HEK293 (cell line): ENCODE data around the gene CYP21A2.

Source experiments
- CTCF ChIA-PET: fragments of 350-600 bp; formaldehyde crosslinking; extraction: SDS; loops from one replicate; lab custom pipeline; 2021; ENCODE audit warnings: antibody characterized with exemption; lab: Yijun Ruan, JAX
- POLR2A ChIA-PET: fragments of 300-600 bp; formaldehyde crosslinking; extraction: SDS; loops from one replicate; lab custom pipeline; 2020; ENCODE audit warnings: antibody characterized with exemption, inconsistent platforms; lab: Yijun Ruan, JAX
- H3K27ac ChIP-seq: fragments of 200-500 bp; sonication (Bioruptor generic); 2 replicates; pipeline ENCODE4 v1.5.1; 2014; ENCODE audit warnings: low read depth, low read length, control low read depth, inconsistent platforms; ENCODE audit errors: extremely low read depth
- H3K36me3 ChIP-seq, 2 experiments: fragments of 200-500 bp in 1 of 2; sonication (Bioruptor generic) in 1 of 2; 1 replicate in 1 of 2; 2 replicates in 1 of 2; pipeline ENCODE4 v1.5.1; 2014 to 2017; ENCODE audit warnings: inconsistent platforms in 2 of 2, low read length in 2 of 2; ENCODE audit not compliant: control insufficient read depth in 2 of 2, insufficient read depth in 1 of 2
- H3K4me1 ChIP-seq: fragments of 200-500 bp; sonication (Bioruptor generic); 2 replicates; pipeline ENCODE4 v1.5.1; 2014; ENCODE audit warnings: mild to moderate bottlenecking, low read length, inconsistent platforms; ENCODE audit not compliant: control insufficient read depth, insufficient read depth
- H3K4me3 ChIP-seq: 2 replicates; pipeline ENCODE4 v1.5.1; 2011; ENCODE audit warnings: low read depth, mild to moderate bottlenecking, control low read depth, low read length, moderate library complexity
- H3K9me3 ChIP-seq: fragments of 200-500 bp; sonication (Bioruptor generic); 2 replicates; pipeline ENCODE4 v1.5.1; 2014; ENCODE audit warnings: low read depth, low read length, inconsistent platforms; ENCODE audit not compliant: control insufficient read depth, insufficient read depth
- EGR2 ChIP-seq: fragments of 450-650 bp; formaldehyde crosslinking; IDR thresholded peaks from 2 replicates; pipeline ENCODE4 v1.5.1; 2016; ENCODE audit warnings: low read depth, missing biosample characterization, missing genetic modification characterization
- GLIS1 ChIP-seq: fragments of 450-650 bp; formaldehyde crosslinking; IDR thresholded peaks from 2 replicates; pipeline ENCODE4 v1.5.1; 2016; ENCODE audit warnings: missing biosample characterization, missing genetic modification characterization
- SCRT2 ChIP-seq: fragments of 450-650 bp; formaldehyde crosslinking; IDR thresholded peaks from 2 replicates; pipeline ENCODE4 v1.5.1; 2016; ENCODE audit warnings: missing biosample characterization, missing genetic modification characterization
- SP7 ChIP-seq: fragments of 450-650 bp; formaldehyde crosslinking; IDR thresholded peaks from 2 replicates; pipeline ENCODE4 v1.5.1; 2016; ENCODE audit warnings: missing biosample characterization, missing genetic modification characterization
- ZFHX2 ChIP-seq: fragments of 450-650 bp; formaldehyde crosslinking; conservative IDR thresholded peaks from 2 replicates; pipeline ENCODE4 v1.5.1; 2016; ENCODE audit warnings: missing biosample characterization, missing genetic modification characterization
- ZFP69B ChIP-seq: fragments of 450-650 bp; formaldehyde crosslinking; IDR thresholded peaks from 2 replicates; pipeline ENCODE4 v1.5.1; 2016; ENCODE audit warnings: missing biosample characterization, missing genetic modification characterization
- ZNF394 ChIP-seq: fragments of 450-650 bp; formaldehyde crosslinking; IDR thresholded peaks from 2 replicates; pipeline ENCODE4 v1.5.1; 2016; ENCODE audit warnings: missing biosample characterization, missing genetic modification characterization, mild to moderate bottlenecking, moderate library complexity, borderline replicate concordance
- ZNF529 ChIP-seq: fragments of 450-650 bp; formaldehyde crosslinking; IDR thresholded peaks from 2 replicates; pipeline ENCODE4 v1.5.1; 2017; ENCODE audit warnings: missing genetic modification characterization, missing biosample characterization; ENCODE audit not compliant: insufficient replicate concordance
- ZNF629 ChIP-seq: fragments of 450-650 bp; formaldehyde crosslinking; IDR thresholded peaks from 2 replicates; pipeline ENCODE4 v1.5.1; 2017; ENCODE audit warnings: missing biosample characterization, missing genetic modification characterization
- TF ChIP-seq, protein P1 (sequence below): fragments of 450-650 bp; formaldehyde crosslinking; IDR thresholded peaks from 2 replicates; pipeline ENCODE4 v1.5.1; 2016; ENCODE audit warnings: missing biosample characterization, missing genetic modification characterization
- TF ChIP-seq, protein P2 (sequence below): fragments of 450-650 bp; formaldehyde crosslinking; IDR thresholded peaks from 2 replicates; pipeline ENCODE4 v1.5.1; 2016; ENCODE audit warnings: missing biosample characterization, missing genetic modification characterization
- TF ChIP-seq, protein P3 (sequence below): fragments of 450-650 bp; formaldehyde crosslinking; IDR thresholded peaks from 2 replicates; pipeline ENCODE4 v1.5.1; 2016; ENCODE audit warnings: missing biosample characterization, missing genetic modification characterization
- TF ChIP-seq, protein P4 (sequence below): fragments of 450-650 bp; formaldehyde crosslinking; IDR thresholded peaks from 2 replicates; pipeline ENCODE4 v1.5.1; 2017; ENCODE audit warnings: missing biosample characterization, missing genetic modification characterization

CYP21A2 gene

GRCh38 chr6:32076321-32076809 lies 38.1 kb downstream of the CYP21A2 start (continued):
- TF ChIP-seq, protein P1, sequence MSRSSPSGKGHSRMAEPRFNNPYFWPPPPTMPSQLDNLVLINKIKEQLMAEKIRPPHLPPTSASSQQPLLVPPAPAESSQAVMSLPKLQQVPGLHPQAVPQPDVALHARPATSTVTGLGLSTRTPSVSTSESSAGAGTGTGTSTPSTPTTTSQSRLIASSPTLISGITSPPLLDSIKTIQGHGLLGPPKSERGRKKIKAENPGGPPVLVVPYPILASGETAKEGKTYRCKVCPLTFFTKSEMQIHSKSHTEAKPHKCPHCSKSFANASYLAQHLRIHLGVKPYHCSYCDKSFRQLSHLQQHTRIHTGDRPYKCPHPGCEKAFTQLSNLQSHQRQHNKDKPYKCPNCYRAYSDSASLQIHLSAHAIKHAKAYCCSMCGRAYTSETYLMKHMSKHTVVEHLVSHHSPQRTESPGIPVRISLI (tag by site-specific recombination): peak; percentile 63; the same call in 1 of the 2 replicates
- TF ChIP-seq SP7 (tag by site-specific recombination) (peak; percentile 77; the same call in 1 of the 2 replicates), ZNF629 (peak; percentile 61), ZNF394 (tag by site-specific recombination) (0 out of 2 replicates have a peak, but pooled peaks have one; percentile 13), GLIS1 (peak; percentile 42; the same call in 1 of the 2 replicates)
- TF ChIP-seq, protein P2, sequence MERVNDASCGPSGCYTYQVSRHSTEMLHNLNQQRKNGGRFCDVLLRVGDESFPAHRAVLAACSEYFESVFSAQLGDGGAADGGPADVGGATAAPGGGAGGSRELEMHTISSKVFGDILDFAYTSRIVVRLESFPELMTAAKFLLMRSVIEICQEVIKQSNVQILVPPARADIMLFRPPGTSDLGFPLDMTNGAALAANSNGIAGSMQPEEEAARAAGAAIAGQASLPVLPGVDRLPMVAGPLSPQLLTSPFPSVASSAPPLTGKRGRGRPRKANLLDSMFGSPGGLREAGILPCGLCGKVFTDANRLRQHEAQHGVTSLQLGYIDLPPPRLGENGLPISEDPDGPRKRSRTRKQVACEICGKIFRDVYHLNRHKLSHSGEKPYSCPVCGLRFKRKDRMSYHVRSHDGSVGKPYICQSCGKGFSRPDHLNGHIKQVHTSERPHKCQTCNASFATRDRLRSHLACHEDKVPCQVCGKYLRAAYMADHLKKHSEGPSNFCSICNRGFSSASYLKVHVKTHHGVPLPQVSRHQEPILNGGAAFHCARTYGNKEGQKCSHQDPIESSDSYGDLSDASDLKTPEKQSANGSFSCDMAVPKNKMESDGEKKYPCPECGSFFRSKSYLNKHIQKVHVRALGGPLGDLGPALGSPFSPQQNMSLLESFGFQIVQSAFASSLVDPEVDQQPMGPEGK (tag by site-specific recombination): 0 out of 2 replicates have a peak, but pooled peaks have one; percentile 20
- TF ChIP-seq, protein P3, sequence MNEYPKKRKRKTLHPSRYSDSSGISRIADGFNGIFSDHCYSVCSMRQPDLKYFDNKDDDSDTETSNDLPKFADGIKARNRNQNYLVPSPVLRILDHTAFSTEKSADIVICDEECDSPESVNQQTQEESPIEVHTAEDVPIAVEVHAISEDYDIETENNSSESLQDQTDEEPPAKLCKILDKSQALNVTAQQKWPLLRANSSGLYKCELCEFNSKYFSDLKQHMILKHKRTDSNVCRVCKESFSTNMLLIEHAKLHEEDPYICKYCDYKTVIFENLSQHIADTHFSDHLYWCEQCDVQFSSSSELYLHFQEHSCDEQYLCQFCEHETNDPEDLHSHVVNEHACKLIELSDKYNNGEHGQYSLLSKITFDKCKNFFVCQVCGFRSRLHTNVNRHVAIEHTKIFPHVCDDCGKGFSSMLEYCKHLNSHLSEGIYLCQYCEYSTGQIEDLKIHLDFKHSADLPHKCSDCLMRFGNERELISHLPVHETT (tag by site-specific recombination): peak; percentile 39; the same call in 1 of the 2 replicates
- TF ChIP-seq, protein P4, sequence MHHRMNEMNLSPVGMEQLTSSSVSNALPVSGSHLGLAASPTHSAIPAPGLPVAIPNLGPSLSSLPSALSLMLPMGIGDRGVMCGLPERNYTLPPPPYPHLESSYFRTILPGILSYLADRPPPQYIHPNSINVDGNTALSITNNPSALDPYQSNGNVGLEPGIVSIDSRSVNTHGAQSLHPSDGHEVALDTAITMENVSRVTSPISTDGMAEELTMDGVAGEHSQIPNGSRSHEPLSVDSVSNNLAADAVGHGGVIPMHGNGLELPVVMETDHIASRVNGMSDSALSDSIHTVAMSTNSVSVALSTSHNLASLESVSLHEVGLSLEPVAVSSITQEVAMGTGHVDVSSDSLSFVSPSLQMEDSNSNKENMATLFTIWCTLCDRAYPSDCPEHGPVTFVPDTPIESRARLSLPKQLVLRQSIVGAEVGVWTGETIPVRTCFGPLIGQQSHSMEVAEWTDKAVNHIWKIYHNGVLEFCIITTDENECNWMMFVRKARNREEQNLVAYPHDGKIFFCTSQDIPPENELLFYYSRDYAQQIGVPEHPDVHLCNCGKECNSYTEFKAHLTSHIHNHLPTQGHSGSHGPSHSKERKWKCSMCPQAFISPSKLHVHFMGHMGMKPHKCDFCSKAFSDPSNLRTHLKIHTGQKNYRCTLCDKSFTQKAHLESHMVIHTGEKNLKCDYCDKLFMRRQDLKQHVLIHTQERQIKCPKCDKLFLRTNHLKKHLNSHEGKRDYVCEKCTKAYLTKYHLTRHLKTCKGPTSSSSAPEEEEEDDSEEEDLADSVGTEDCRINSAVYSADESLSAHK (tag by site-specific recombination): no peak

GRCh38 chr6:32079566-32080290 lies 41.5 kb downstream of the CYP21A2 start:
- POLR2A ChIA-PET: no interaction called here
- no peaks in the 10 kb centered on the region for H3K4me1 ChIP-seq

DNA sequence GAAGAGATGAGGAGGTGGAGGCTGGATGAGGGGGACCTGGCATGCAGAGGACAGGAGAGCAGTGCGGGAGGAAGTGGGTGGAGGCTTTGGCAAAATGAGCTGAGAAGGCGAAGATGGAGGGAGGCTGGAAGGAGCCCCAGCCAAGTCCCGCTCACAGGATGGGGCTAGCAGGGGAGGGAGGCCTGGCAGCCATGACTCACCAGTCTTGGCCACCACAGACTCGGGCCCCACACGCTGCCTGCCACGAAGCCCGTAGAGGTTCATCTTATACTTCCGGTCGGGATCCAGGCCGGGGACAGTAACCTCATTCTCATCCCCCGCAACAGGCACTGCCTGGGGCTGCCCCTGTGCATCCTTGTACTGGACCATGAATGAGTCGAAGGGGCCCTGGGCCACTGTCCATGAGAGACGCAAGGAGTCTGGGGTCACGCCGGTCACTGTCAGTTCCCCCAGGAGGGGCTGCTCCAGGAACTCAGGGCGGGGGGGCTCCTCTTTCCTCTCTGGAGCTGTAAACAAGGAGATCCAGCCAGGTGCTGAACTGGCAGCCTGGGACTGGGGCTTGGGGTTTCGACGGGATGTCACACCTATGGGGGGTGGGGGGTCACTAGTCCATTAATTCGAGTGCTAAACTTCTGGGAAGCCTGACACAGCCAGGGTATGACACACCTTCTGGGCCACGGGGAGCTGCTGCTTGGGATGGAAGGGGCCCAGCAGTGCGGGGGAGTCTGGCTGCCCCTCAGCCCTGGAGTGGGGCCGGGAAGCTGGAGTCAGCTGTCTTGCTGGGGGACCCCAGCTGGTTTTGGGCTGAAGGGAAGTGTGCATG lies 43.2 kb downstream of the CYP21A2 start:
- Histone ChIP-seq H3K36me3 (no peaks in the 10 kb centered on the region), H3K4me1 (no peaks in the 10 kb centered on the region), H3K4me3 (no peak overlapping the region), H3K9me3 (no peaks in the 10 kb centered on the region), H3K27ac (no peak overlapping the region)
- ChIA-PET CTCF (interaction anchor here (0.5 to 2.1 kb wide), 3 partner anchors 33 to 790 kb away, joined by 3 to 13 read pairs (median 4); no protein-coding TSS in a partner anchor), POLR2A (interaction anchor here (0.7 kb wide), 1 partner anchor 110 kb away, joined by 4 read pairs; the partner anchor contains the start of gene DXO)
- TF ChIP-seq ZFP69B (tag by site-specific recombination) (peak; percentile 62; the same call in 1 of the 2 replicates), EGR2 (tag by site-specific recombination) (peak; percentile 76), ZFHX2 (tag by site-specific recombination) (peak; percentile 67), GLIS1 (0 out of 2 replicates have a peak, but pooled peaks have one; percentile 16), ZNF529 (tag by site-specific recombination) (no peak)

More at GRCh38 chr6:32079566-32080290, 41.5 kb downstream of the CYP21A2 start:
- no peaks in the 10 kb centered on the region for H3K9me3 ChIP-seq
- TF ChIP-seq SCRT2 (no peak), EGR2 (tag by site-specific recombination) (peak; percentile 44; the same call in 1 of the 2 replicates)
- no peaks in the 10 kb centered on the region for H3K36me3 ChIP-seq
- no peak overlapping the region for H3K27ac ChIP-seq
- CTCF ChIA-PET: interaction anchor here (0.6 to 1.1 kb wide), 9 partner anchors 7 to 354 kb away, joined by 3 to 4 read pairs (median 3); partner anchors contain the start of gene HSPA1B
- H3K4me3 ChIP-seq: no peak overlapping the region
